HG03442 (cell line): ENCODE data around the gene SLC20A1.
A peak's percentile ranks its signal among the peaks of the same experiment; 100 is the strongest.

Experiments used
- ATAC-seq: cut with Tn5 transposase; IDR thresholded peaks from one replicate; pipeline ENCODE4 v1.9.1; 2021; ENCODE audit warnings: mild to moderate bottlenecking, moderate library complexity; ENCODE audit not compliant: unreplicated experiment

SLC20A1 gene

DNA sequence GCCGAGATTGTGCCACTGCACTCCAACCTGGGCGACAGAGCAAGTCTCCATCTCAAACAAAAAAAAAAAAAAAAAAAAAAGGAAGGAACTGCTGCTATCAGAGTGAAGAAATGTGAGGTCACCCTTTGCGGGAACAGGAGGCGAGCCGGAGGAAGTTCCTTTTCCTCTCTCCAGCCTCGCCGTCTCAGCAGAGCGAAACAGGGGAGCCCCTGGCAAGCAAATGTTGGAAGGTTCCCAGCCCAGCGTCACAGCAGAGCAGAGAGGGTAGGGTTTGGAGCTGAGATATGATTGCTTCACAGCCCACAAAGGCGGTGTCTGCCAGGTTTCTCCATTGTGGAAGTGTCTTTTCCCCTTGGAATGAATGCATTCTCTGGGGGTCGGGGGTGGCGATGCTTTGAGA lies 28.5 kb downstream of the SLC20A1 start:
- no peak for ATAC-seq

DNA sequence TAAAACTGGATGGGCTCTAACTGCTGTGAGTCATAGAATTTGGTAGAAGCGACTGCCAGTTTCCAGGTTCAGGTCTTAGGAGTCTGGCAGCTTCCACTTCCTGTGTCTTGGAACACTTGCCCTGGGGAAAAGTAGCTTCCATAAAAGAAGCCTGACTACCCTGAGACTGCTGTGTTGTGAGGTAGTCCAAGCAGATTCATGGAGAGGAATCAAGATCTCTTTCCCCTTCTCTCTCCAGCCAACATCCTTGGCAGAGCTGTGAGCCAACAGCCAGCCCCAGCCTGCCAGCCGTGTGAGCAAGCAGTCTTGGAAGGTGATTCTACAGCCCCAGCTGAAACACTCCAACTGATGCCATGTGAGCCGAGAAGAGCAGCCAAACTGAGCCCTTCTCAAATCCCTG lies 33.7 kb downstream of the SLC20A1 start:
- ATAC-seq: no peak

DNA sequence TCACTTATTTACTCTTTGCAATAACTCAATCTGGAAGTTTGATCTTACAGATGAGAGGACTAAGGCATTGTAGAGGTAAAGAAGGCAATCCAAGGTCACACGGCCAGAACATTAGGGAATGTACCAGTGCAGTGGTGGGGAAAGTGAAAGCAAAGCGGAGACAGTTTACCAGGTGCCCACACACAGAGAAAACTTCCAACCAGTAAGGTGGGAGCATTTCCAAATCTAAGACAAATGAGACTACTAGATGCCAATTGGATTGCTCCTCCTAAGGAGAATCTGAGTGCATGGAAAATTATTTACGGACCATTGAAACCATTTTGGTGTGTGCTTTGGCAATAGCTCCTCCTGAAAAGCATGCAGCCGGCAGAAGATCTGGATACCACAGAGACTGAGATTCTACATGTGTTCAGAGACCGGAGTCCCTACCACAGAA lies 34.9 kb downstream of the SLC20A1 start:
- ATAC-seq: no peak

DNA sequence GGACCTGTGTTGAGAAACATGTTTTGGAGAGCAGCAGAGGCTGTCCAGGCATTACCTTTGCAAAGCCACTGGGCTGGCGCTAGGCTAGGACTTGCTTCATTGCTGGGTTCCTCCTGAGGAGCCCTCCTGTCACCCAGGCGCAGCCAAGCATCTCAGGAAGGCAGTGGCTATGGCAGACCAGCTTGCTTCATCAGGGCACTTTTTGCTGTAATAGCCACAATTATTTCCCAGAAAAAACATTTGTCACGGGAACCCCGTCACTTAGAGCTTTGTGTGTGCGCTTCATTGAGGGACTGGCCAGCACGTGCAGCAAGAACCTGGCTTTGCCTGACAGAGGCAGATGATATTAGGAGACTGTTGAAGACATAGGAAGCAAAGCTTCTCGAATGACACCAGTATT lies 36.4 kb downstream of the SLC20A1 start:
- no peak for ATAC-seq

DNA sequence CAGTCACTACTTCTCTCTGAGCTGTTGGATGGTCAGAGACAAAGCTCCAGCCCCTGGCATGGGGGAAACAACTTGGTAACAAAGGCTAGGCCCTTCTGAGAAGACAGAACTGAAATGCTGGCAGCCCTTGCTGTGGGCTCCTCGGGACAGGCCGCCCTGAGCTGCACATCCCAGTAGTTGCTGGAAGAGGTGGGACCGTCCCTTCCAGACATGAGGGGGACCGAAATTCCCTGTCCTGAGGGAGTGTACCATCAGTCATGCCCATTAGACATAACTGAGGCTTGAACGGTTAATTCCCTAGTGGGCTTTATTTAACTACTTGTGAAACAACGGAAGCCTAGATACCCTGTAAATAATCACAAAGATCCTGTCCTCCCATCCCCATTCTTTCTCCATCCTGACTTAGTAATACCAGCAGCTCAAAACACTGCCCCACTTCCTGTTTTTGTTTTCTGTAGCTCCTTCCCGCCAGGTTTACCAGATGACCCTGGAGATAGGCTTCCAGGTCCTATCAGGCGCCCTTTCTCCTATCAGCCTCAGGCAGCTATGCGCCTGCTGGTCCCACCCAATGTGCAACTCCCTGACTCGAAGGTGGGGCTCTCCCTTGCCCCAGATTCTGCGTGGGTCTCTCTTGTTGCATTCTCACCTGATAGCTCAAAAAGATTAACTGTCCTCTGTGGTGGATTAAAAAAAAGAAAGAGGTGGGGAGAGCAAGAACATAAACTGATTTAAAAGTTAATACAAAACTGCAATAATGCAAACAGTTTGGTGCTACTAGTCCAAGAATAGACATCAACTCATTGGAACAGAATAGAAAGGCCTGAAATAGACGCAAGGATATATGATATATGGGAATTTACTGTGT lies 38.0 kb downstream of the SLC20A1 start:
- ATAC-seq: no peak

DNA sequence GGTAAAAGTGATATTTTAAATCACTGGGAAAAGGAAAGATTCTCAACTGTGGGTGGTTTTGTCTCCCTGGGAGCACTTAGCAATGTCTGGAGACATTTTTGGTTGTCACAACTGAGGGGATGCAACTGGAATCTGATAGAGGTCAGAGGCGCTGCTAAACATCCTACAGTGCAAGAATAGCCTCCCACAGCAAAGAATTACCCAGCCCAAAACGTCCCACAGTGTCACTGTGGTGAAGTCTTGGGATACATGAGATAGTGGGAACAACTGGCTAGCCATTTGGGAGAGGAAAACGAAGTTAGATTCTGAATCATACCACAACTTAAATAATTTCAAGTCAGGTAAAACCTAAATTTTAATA lies 38.7 kb downstream of the SLC20A1 start:
- no peak for ATAC-seq

DNA sequence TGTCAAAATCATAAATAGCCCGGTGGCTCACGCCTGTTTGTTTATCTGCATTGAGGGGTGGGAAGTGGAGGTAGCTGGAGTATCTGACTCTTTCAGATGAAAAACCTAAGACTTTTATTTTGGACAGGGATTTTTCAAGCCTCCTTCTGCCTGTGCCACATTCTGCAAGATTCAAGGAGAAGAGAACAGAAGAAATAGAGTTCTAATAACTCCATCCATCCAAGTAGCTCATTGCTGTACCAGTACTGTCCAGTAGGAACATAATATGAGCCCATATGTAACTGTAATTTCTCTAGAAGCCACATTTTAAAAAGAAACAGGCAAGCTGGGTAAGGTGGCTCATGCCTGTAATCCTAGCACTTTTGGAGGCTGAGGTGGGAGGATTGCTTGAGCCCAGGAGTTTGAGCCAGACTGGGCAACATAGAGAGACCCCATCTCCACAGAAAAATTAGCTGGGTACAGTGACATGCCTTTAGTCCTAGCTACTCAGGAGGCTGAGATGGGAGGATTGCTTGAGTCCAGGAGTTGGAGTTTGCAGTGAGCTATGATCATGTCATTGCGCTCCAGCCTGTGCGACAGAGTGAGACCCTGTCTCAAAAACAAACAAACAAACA lies 39.6 kb downstream of the SLC20A1 start:
- ATAC-seq: no peak

DNA sequence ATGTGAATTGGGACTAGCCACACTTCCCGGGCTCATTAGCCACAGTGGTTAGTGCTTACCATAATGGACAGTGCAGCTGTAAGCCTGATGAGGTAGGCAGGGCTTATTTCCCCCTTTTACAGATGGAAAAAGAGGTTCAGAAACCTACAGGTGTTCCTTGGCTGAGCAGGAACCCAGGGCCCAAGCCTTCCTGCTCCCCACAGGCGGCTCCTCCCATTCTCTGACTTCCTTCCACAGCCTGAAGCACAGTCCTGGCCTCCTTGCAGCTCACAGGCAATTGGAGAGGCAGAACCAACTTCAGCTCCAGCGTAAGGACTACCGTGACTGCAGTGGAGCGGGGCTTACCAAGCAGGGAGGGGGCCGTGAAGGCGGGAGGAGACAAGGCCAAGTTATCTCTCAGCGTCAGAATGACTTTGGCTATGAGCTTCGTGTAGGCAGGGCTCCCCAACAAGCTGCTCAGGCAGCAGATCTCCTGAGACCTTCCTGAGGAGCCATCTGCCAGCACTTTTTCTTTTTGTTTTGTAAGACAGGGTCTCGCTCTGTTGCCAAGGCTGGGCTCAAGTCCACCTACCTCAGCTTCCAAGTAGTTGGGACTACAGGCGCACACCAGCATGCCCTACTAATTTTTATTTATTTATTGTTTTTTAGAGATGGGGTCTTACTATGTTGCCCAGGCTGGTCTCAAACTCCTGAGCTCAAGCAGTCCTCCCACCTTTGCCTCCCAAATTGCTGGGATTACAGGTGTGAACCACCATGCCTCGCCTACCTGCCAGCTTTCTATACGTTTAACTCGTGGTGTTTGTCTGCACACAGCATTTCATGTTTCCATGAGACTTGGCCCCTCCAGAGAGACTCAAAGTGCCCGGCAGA lies 40.8 kb downstream of the SLC20A1 start:
- ATAC-seq: no peak

DNA sequence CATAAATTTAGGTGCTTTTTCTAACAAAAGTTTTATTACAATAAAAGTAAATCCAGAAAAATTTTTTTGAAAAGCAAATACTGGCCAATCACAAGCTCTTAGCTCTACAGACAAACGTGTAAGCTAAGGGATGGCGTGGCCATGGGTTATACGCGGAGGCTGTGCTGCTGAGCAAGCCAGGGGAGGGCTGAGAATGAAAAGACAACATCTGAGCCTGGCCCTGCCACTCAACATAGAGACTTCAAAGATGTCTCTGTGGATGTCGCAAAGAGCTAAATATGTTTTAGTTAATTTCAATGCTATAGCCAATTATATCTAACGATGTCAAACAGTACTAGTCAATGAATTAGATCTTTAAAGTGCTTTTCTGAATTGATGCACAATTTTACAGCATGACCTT lies 41.8 kb downstream of the SLC20A1 start:
- ATAC-seq: no peak

DNA sequence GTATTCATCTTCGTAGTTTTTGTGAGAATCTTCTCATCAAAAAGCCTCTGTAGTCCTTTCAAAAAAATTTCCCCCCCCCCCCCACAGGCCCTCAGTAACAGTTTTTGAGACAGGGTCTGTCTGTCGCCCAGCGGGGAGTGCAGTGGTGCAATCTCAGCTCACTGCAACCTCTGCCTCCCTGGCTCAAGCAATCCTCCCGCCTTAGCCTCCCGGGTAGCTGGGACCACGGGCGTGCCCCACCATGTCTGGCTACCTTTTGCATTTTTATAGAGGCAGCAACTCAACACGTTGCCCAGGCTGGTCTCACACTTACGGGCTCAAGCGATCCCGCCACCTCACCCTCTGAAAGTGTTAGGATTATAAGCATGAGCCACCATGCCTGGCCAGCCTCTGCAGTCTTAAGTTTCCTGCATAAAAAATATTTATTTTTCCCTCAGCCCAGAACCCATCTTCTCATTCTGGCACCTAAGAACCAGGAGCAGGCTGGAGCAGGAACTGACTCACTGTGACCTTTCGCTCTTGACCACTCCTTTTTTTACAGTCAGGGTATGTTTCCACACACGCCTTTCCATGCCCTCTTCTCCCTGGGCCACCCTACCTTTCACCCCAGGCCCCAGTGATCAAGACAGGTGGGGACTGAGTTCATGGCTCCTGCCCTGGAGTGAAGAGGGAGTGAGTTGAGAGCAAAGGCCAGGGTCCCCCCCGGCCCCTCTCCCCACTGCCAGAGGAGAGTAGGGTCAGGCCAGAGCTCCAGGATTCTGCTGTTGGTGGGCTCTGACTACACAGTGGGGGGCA lies 42.5 kb downstream of the SLC20A1 start:
- no peak for ATAC-seq

DNA sequence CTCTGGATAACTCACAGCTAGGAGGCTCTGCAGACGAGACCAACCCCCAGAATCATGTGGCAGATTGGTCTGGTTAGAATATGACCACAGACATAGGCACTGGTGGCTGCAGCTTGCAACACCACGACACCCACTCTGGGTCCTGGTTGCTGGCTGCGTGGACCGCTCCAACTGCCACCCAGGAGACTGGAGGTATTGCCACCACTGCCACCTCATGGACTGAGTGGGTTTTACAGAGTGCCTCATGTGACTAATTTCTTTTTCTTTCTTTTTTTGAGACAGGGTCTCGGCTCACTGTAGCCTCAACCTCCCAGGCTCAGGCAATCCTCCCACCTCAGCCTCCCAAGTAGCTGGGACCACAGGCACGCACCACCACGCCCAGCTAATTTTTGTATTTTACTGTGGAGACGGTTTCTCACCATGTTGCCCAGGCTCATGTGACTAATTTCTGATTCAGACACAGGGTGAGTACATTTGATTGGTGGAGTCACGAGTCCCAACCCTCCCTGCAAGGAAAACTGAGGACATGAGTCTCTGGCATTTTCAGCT lies 45.2 kb downstream of the SLC20A1 start:
- ATAC-seq: peak; percentile 45

DNA sequence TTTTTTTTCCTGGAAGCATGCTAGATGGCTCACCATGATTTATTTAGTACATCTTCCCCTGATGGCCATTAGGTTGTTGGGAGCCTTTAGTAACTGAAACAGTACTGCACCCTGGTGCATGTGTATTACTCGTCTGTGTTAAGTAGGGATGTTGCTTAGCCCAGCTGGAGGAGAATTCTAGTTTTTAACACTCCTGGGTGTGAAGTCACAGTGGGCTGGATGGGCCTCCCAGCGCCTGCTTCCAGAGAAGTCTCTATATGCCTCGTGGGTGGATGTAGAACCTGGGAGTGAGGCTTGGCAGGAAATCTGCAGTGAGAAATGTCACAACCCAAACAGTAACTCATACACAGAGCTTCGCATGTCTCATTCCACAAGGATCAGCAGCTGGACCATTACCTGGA lies 46.1 kb downstream of the SLC20A1 start:
- ATAC-seq: no peak

DNA sequence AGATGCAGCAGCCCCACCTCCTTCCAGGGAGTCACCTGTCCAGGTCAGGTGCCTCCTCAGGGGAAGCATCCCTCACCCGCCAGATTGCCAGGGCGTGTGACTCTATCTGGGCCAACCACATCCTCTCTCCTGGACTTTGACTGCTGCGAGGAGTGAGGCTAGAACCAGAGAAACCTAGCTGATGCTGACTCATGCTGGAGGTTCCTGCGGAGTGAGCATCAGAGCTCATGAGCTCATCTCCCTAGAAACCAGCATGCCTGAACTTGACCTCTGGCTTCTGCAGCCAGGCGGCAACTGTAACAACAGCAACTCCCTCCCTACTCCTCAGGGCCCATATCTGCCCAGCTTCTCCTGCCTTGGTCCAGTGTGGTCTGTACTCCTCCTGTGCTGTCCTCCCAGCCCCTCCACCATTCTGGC lies 46.8 kb downstream of the SLC20A1 start:
- ATAC-seq: peak; percentile 85

DNA sequence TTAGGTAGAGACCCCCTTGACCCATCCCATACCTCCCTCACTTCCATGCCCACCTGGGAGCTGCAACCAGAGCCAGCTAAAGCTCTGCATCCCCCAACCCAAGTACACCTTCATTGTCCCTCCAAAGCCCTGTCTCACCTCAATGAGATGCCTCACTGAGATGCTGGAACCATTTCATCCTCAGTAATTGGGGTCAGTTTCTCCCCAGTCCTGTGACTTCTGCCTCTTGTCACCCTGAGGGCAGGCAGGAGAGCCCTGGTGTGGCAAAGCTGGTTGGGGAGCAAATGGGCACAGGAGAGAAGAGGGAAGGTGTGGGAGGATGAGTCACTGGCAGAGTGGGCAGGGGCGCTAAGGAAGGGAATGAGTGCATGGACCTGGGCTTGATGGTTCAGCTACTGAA lies 47.2 kb downstream of the SLC20A1 start:
- ATAC-seq: no peak

DNA sequence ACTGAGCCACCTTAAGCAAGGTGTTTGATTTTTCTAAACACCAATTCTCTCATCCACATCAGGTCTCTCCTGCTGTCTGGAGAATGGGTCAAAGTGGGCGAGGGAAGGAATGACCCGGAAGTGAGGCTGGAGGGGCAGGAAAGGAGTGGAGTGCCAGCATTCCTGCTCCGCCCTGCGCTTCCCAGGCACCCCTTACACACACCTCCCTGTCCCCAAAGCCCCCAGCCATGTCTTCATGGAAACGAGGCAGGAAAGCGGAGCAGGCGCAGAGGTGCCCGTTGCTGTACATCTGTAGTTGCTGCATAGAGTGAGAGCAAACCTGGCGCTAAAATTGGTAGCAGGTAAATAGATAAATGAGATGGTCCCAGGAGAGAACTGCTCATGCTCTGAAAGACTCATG lies 47.9 kb downstream of the SLC20A1 start:
- ATAC-seq: no peak

DNA sequence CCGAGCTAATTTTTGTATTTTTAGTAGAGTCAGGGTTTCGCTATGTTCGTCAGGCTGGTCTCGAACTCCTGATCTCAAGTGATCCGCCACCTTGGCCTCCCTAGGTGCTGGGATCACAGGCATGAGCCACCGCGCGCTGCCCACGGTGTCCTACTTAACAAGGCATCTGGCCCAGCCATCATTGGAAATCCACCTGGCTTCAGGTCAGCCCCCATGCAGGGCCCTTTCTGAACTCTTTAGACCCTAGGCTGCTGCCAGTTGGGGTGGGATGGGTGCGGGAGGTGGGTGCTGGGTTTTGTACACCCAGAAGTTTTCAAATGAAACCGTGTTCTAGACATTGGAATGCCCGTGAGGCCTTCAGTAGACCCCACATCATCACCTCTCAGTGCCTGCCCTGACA lies 48.4 kb downstream of the SLC20A1 start:
- no peak for ATAC-seq

DNA sequence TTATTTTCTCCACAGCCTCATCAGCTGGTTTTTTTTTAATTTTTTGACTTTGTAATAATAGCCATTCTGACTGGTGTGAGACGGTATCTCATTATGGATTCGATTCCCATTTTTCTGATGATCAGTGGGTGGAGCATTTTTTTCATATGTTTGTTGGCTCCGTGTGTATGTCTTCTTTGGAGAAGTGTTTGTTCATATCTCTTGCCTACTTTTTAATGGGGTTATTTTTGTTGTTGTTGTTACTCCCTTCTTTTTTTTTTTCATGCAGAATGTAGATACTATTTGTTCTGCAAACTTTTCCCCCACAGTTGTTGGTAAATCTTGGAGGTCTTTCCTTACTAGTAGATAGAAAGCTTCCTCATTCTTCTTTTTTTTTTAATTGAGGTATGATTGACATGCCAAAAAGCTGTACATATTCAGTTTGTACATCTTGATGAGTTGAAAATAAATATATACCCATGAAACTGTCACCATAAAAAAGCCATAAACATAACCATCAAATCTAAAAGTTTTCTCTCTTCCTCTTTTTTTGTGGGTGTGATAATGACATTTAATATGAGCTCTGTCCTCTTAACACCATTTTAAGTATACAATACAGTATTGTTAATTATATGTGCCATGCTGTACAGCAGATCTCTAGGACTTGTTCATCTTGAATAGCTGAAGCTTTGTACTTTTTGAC lies 53.2 kb downstream of the SLC20A1 start:
- ATAC-seq: no peak

DNA sequence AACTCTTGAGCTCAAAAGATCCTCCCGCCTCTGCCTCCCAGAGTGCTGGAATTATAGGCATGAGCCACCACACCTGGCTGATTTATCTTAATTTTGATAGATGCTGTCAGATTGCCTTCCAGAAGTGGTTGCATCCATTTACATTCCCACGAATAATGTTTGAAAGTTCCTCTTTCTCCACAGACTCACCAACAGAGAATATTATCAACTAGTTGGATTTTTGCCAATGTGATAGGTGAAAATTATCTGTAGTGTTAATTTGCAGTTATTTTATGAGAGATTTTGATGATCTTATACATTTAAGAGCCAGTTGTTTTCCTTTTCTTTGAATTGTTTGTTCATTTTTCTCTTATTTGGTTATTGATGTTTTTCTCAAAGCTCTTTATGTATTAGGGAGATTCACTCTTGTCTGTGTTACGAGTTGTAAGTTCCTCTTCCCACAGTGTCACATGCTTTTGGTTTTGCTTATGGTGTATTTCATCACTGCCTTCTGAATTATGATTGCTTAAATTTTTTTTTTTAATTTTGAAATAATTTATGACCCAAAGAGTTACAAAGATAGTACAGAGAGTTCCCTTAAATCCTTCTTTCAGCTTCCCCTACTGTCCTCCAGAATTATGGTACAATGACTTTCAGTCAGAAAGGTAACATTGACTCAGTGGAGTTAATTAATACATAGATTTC lies 54.4 kb downstream of the SLC20A1 start:
- no peak for ATAC-seq

DNA sequence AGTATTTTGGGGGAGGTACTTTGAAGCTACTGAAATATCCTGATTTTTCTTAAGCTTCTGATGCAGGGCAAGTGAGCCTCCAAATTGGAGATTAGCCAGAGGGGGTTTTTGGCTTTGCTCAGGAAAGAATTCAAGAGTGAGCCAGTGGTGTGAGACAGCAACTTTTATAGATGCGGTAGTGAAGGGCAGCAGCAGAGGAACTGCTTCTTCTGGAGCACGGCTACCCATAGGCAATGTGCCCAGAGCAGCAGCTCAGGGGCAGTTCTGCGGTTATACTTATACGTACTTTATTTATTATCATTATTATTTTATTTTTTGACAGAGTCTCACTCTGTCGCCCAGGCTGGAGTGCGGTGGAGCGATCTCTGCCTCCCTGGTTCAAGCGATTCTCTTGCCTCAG lies 55.3 kb downstream of the SLC20A1 start:
- ATAC-seq: no peak
